Peyer's patch (tissue), 4 donors: Measurements from ENCODE around the gene CDC123.

ENCODE experiments used
- CTCF ChIP-seq, 6 experiments: fragments of 450-650 bp in 4 of 6; fragments of 200-600 bp in 2 of 6; sonication (generic) in 1 of 6; IDR thresholded peaks; one replicate each; pipeline ENCODE4 v1.5.1; 2017 to 2019; ENCODE audit warnings: antibody characterized with exemption in 6 of 6, mild to moderate bottlenecking in 3 of 6, moderate library complexity in 1 of 6
- POLR2A ChIP-seq, 2 donors: fragments of 450-650 bp; IDR thresholded peaks; one replicate each; pipeline ENCODE4 v1.5.1; 2017; ENCODE audit warnings: antibody characterized with exemption in 2 of 2, mild to moderate bottlenecking in 2 of 2, moderate library complexity in 2 of 2

- no peak for TF ChIP-seq CTCF (IDR thresholded peaks at IDR 0.05)
- TF ChIP-seq POLR2A (IDR thresholded peaks at IDR 0.05), result no peak
Measured at GRCh38 chr10:12193193-12193592, 2.8 kb upstream of the CDC123 start.
